HG03159 (cell line): ENCODE measurements around the gene SAP25.
"Not testable (repeated sequence)": the region's sequence is repeated elsewhere in the genome, so short reads cannot be mapped to it uniquely, and the experiment has no call there.

Experiments used
- ATAC-seq: cut with Tn5 transposase; IDR thresholded peaks from one replicate; pipeline ENCODE4 v1.9.1; 2021; ENCODE audit warnings: mild to moderate bottlenecking, moderate library complexity; ENCODE audit not compliant: unreplicated experiment

The SAP25 gene

GRCh38 chr7:100563100-100563564 lies 10.6 kb downstream of the SAP25 start:
- ATAC-seq = no peak

GRCh38 chr7:100562195-100563099 lies 11.3 kb downstream of the SAP25 start:
- ATAC-seq = no peak

GRCh38 chr7:100561491-100562194 lies 12.1 kb downstream of the SAP25 start:
- ATAC-seq = no peak

GRCh38 chr7:100559127-100559526 lies 14.6 kb downstream of the SAP25 start:
- ATAC-seq = no peak

GRCh38 chr7:100556541-100556940 lies 17.2 kb downstream of the SAP25 start:
- ATAC-seq = no peak

- ATAC-seq = no peak
Observed at GRCh38 chr7:100555701-100556100, 18.0 kb downstream of the SAP25 start.

- ATAC-seq = no peak
Observed at GRCh38 chr7:100553032-100553431, 20.7 kb downstream of the SAP25 start.

GRCh38 chr7:100552532-100552931 lies 21.2 kb downstream of the SAP25 start:
- ATAC-seq = no peak

- ATAC-seq = not testable (repeated sequence)
Observed at GRCh38 chr7:100548446-100548845, 25.3 kb downstream of the SAP25 start.

GRCh38 chr7:100547872-100548271 lies 25.8 kb downstream of the SAP25 start:
- no peak for ATAC-seq

- ATAC-seq = no peak
Observed at GRCh38 chr7:100546926-100547800, 26.5 kb downstream of the SAP25 start.

GRCh38 chr7:100546129-100546925 lies 27.4 kb downstream of the SAP25 start:
- no peak for ATAC-seq

- peak; percentile 45 for ATAC-seq
Observed at GRCh38 chr7:100545360-100546128, 28.2 kb downstream of the SAP25 start.

GRCh38 chr7:100544967-100545359 lies 28.7 kb downstream of the SAP25 start:
- no peak for ATAC-seq

- no peak for ATAC-seq
Observed at GRCh38 chr7:100544386-100544785, 29.3 kb downstream of the SAP25 start.

- ATAC-seq = no peak
Observed at GRCh38 chr7:100543586-100543985, 30.1 kb downstream of the SAP25 start.

GRCh38 chr7:100541309-100541708 lies 32.4 kb downstream of the SAP25 start:
- ATAC-seq = not testable (repeated sequence)

- ATAC-seq = no peak
Observed at GRCh38 chr7:100540073-100540723, 33.5 kb downstream of the SAP25 start.

- ATAC-seq = no peak
Observed at GRCh38 chr7:100539436-100540006, 34.2 kb downstream of the SAP25 start.
